ENCODE measurements around the gene ACSM2B. TPM values are rescaled to one million over a fixed set of nuclear protein-coding genes. Genes with fewer than 3 reads are reported as not detected.
"Not testable (repeated sequence)": the region's sequence is repeated elsewhere in the genome, so short reads cannot be mapped to it uniquely, and the experiment has no call there.

Gene ACSM2B
- total RNA-seq, 1 experiment from 2014 or later: not detected

DNA sequence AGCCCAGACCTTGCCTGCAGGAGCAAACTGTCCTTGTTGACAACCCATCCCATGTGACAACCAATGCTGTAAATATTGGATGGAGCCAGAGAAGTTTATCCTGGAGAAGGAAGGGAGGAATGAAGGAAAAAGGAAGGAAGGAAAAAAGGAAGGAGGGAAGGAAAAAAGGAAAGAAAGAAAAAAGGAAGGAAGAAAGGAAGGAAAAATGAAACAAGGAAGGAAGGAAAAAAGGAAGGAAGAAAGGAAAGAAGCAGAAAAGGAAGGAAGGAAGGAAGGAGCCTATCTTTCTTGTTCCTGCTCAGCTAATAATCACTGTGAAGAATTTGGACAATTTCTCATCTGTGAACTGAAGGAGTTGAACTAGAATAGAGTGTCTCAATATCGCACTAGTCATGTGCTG is 56.1 kb downstream of the ACSM2B start:
- DNase-seq: no peak
- H3K36me3 ChIP-seq (replicated peaks; ENCODE audit: control insufficient read depth, insufficient read depth, low read length): no peaks in the 10 kb centered on the region
- H3K4me3 ChIP-seq (ENCODE audit: insufficient read depth, low read depth, low read length): no peak overlapping the region
- no peaks in the 10 kb centered on the region for H3K27me3 ChIP-seq (ENCODE audit: control insufficient read depth, insufficient read depth, low read length)

GRCh38 chr16:20519231-20519630 is 56.9 kb downstream of the ACSM2B start:
- no peaks in the 10 kb centered on the region for H3K36me3 ChIP-seq (replicated peaks; ENCODE audit: control insufficient read depth, insufficient read depth, low read length)
- no peaks in the 10 kb centered on the region for H3K27me3 ChIP-seq (ENCODE audit: control insufficient read depth, insufficient read depth, low read length)
- no peak overlapping the region for H3K4me3 ChIP-seq (ENCODE audit: insufficient read depth, low read depth, low read length)
- DNase-seq: no peak

DNA sequence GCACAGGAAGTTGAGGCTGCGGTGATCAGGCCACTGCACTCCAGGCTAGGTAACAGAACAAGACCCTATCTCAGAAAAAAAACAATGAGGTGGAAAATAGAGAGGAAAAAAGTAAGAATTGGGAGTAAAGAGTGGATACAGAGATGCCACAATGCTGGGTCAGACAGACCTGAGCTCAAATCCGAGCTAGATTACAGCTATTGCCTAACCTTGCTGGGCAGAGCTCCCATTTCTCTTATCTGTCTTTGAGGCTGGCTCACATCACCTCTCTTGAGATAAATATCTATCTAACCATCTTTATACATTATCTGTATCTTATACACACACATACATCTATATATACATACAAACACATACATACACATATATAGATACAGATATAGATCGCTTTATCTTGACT is 59.0 kb downstream of the ACSM2B start:
- Histone ChIP-seq H3K27me3 (ENCODE audit: control insufficient read depth, insufficient read depth, low read length) (no peaks in the 10 kb centered on the region), H3K4me3 (ENCODE audit: insufficient read depth, low read depth, low read length) (no peak overlapping the region), H3K36me3 (replicated peaks; ENCODE audit: control insufficient read depth, insufficient read depth, low read length) (no peaks in the 10 kb centered on the region)
- no peak for DNase-seq

GRCh38 chr16:20515688-20516090 is 60.5 kb downstream of the ACSM2B start:
- no peaks in the 10 kb centered on the region for H3K36me3 ChIP-seq (replicated peaks; ENCODE audit: control insufficient read depth, insufficient read depth, low read length)
- H3K4me3 ChIP-seq (ENCODE audit: insufficient read depth, low read depth, low read length): no peak overlapping the region
- no peaks in the 10 kb centered on the region for H3K27me3 ChIP-seq (ENCODE audit: control insufficient read depth, insufficient read depth, low read length)
- no peak for DNase-seq

DNA sequence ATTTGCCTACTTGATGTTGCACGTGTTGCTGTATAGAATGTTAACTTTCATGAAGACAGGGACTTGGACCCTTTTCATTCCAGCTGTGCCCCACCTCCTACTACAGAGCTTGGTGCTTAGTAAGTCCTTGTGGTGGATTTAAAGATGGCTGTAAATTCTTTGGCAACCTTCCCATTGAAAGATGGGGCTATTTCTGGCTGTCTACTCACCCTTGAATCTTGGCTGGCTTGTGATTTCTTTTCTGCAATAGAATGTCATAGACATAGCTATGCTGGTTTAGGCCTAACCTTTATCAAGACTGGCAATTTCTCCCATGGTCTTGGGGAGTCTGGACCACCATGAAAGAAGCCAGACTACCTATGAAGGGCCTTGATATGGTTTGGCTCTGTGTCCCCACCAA is 65.8 kb downstream of the ACSM2B start:
- DNase-seq: no peak
- no peaks in the 10 kb centered on the region for H3K27me3 ChIP-seq (ENCODE audit: control insufficient read depth, insufficient read depth, low read length)
- H3K4me3 ChIP-seq (ENCODE audit: insufficient read depth, low read depth, low read length): no peak overlapping the region
- H3K36me3 ChIP-seq (replicated peaks; ENCODE audit: control insufficient read depth, insufficient read depth, low read length): no peaks in the 10 kb centered on the region

DNA sequence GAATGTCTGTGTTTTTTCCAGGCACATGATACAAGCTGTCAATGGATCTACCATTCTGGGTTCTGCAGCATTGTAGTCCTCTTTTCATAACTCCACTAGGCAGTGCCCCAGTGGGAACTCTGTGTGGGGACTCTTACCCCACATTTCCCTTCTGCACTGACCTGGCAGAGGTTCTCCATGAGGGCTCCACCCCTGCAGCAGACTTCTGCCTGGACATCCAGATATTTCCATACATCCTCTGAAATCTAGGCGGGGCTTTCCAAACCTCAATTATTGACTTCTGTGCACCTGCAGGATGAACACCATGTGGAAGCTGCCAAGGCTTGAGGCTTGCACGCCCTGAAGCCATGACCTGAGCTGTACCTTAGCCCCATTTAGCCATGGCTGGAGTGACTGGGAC is 68.9 kb downstream of the ACSM2B start:
- no peak overlapping the region for H3K4me3 ChIP-seq (ENCODE audit: insufficient read depth, low read depth, low read length)
- H3K36me3 ChIP-seq (replicated peaks; ENCODE audit: control insufficient read depth, insufficient read depth, low read length): no peaks in the 10 kb centered on the region
- no peaks in the 10 kb centered on the region for H3K27me3 ChIP-seq (ENCODE audit: control insufficient read depth, insufficient read depth, low read length)
- no peak for DNase-seq

DNA sequence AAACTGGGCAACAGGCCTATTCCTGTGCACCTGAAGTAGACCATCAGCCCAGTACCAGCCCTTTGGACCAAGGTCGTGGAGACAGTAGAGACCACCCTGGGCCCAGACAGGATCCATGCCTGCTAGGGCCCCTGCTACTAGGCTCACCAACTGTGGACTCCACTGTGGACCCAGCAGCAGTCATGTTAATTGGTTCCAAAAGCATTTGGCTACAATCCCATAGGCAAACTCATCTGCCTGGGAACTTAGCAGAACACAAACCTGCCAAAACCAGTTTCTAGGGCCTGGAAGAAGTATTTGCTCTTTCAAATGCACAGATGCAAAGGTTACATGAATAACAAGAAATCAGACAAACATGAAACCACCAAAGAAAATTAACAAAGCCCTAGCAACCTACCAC is 71.7 kb downstream of the ACSM2B start:
- no peak for DNase-seq
- no peaks in the 10 kb centered on the region for H3K36me3 ChIP-seq (replicated peaks; ENCODE audit: control insufficient read depth, insufficient read depth, low read length)
- H3K4me3 ChIP-seq (ENCODE audit: insufficient read depth, low read depth, low read length): no peak overlapping the region
- H3K27me3 ChIP-seq (ENCODE audit: control insufficient read depth, insufficient read depth, low read length): no peaks in the 10 kb centered on the region

DNA sequence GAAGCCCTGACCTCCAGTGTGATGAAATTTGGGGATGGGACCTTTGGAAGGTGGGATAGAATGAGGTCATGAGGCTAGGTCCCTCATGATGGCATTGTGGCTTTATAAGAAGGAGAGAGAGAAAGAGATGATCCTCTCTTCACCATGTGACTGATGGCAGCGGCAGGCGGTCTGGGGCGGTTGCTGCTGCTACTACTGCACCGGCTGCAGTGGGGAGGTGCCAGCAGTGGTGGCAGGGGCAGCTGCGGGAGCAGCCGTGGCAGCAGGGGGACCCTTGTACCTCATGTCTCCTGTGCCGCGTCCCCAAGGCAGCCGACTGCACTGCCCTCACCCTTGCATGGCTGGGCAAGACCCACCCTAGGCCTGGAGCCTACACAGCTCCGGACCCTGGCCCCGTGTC is 84.7 kb downstream of the ACSM2B start:
- H3K4me3 ChIP-seq (ENCODE audit: insufficient read depth, low read depth, low read length); H3K27me3 ChIP-seq (ENCODE audit: control insufficient read depth, insufficient read depth, low read length); H3K36me3 ChIP-seq (replicated peaks; ENCODE audit: control insufficient read depth, insufficient read depth, low read length); DNase-seq: not testable (repeated sequence)

GRCh38 chr16:20490994-20491393 is 85.2 kb downstream of the ACSM2B start:
- not testable (repeated sequence) for H3K36me3 ChIP-seq (replicated peaks; ENCODE audit: control insufficient read depth, insufficient read depth, low read length); H3K27me3 ChIP-seq (ENCODE audit: control insufficient read depth, insufficient read depth, low read length); H3K4me3 ChIP-seq (ENCODE audit: insufficient read depth, low read depth, low read length); DNase-seq

Other genes starting within 250 kb of the ACSM2B start
- not detected in 2 replicates for gene GP2, start 248.9 kb downstream of the ACSM2B start, total RNA-seq (2014; rRNA removed; shearing (Covaris generic))
- gene UMOD, start 223.7 kb downstream of the ACSM2B start, total RNA-seq (2014; rRNA removed; shearing (Covaris generic)): not detected in 2 replicates
- not detected in 2 replicates for gene PDILT, start 171.6 kb downstream of the ACSM2B start, total RNA-seq (2014; rRNA removed; shearing (Covaris generic))
- not detected in 2 replicates for gene ACSM5, start 166.8 kb downstream of the ACSM2B start, total RNA-seq (2014; rRNA removed; shearing (Covaris generic))
- not detected in 2 replicates for gene ACSM2A, start 124.8 kb downstream of the ACSM2B start, total RNA-seq (2014; rRNA removed; shearing (Covaris generic))
- 0.10 and 0.26 TPM in 2 replicates for gene ACSM1, start 121.3 kb upstream of the ACSM2B start, total RNA-seq (2014; rRNA removed; shearing (Covaris generic))
- 62.0 and 62.2 TPM in 2 replicates for gene THUMPD1, start 165.5 kb upstream of the ACSM2B start, total RNA-seq (2014; rRNA removed; shearing (Covaris generic))
- 2.4 and 6.2 TPM in 2 replicates for gene ACSM3, start 187.6 kb upstream of the ACSM2B start, total RNA-seq (2014; rRNA removed; shearing (Covaris generic))
- gene ERI2, start 230.1 kb upstream of the ACSM2B start, total RNA-seq (2014; rRNA removed; shearing (Covaris generic)): 19.1 and 33.7 TPM in 2 replicates
- 9.5 and 11.3 TPM in 2 replicates for gene REXO5, start 230.2 kb upstream of the ACSM2B start, total RNA-seq (2014; rRNA removed; shearing (Covaris generic))